HL-60 (cell line): ENCODE data around the gene PP2D1.
"Not testable (repeated sequence)": the region's sequence is repeated elsewhere in the genome, so short reads cannot be mapped to it uniquely, and the experiment has no call there.

Source experiments
- DNase-seq, 2 experiments: peaks; one replicate each; pipeline ENCODE4 v3.0.0-alpha.2; 2010 to 2020; ENCODE audit warnings: low read depth in 1 of 2, low spot score in 1 of 2
- H3K27ac ChIP-seq: fragments of 250-450 bp; sonication (Bioruptor Pico); replicated peaks from 2 replicates; pipeline ENCODE4 v1.5.1; 2020; ENCODE audit warnings: mild to moderate bottlenecking, moderate library complexity
- H3K27me3 ChIP-seq: fragments of 250-450 bp; sonication (Bioruptor Pico); 2 replicates; pipeline ENCODE4 v1.5.1; 2021; ENCODE audit warnings: mild to moderate bottlenecking, moderate library complexity; ENCODE audit not compliant: insufficient read depth, poor library complexity, severe bottlenecking
- H3K4me3 ChIP-seq: replicated peaks from 2 replicates; pipeline ENCODE4 v1.5.1; 2011; ENCODE audit warnings: mild to moderate bottlenecking, control low read depth, low read length; ENCODE audit not compliant: insufficient read depth
- CTCF ChIP-seq: IDR thresholded peaks from one replicate; pipeline ENCODE4 v1.5.1; 2011; ENCODE audit warnings: low read length, control low read depth, inconsistent platforms; ENCODE audit not compliant: insufficient read depth
- GABPA ChIP-seq: IDR thresholded peaks from 2 replicates; pipeline ENCODE4 v1.6.1; 2012; ENCODE audit warnings: low read depth
- POLR2AphosphoS5 ChIP-seq: IDR thresholded peaks from 2 replicates; pipeline ENCODE4 v1.6.1; 2012; ENCODE audit warnings: low read depth
- REST ChIP-seq: IDR thresholded peaks from 2 replicates; pipeline ENCODE4 v1.6.1; 2012; ENCODE audit warnings: low read depth; ENCODE audit not compliant: insufficient replicate concordance
- SPI1 ChIP-seq: IDR thresholded peaks from 2 replicates; pipeline ENCODE4 v1.6.1; 2012; ENCODE audit warnings: low read depth, mild to moderate bottlenecking, borderline replicate concordance

The PP2D1 gene

GRCh38 chr3:19960696-19961095 lies 51.4 kb downstream of the PP2D1 start:
- TF ChIP-seq REST (no peak), SPI1 (no peak), POLR2AphosphoS5 (no peak), CTCF (no peak), GABPA (no peak)

GRCh38 chr3:19959505-19959904 lies 52.6 kb downstream of the PP2D1 start:
- TF ChIP-seq REST = no peak
- no peak for TF ChIP-seq CTCF
- no peak for TF ChIP-seq POLR2AphosphoS5
- TF ChIP-seq GABPA = no peak
- no peak for TF ChIP-seq SPI1
- DNase-seq = no peak
- H3K27me3 ChIP-seq = no peaks in the 10 kb centered on the region
- no peak overlapping the region for H3K27ac ChIP-seq
- no peak overlapping the region for H3K4me3 ChIP-seq

More at GRCh38 chr3:19960696-19961095, 51.4 kb downstream of the PP2D1 start:
- H3K27ac ChIP-seq = no peak overlapping the region
- no peak overlapping the region for H3K4me3 ChIP-seq
- no peak for DNase-seq
- no peaks in the 10 kb centered on the region for H3K27me3 ChIP-seq

- DNase-seq, H3K27ac ChIP-seq, H3K27me3 ChIP-seq, H3K4me3 ChIP-seq: not testable (repeated sequence)
Observed at GRCh38 chr3:19957354-19957753, 54.7 kb downstream of the PP2D1 start.

GRCh38 chr3:19954676-19955075 lies 57.4 kb downstream of the PP2D1 start:
- DNase-seq = no peak
- H3K27me3 ChIP-seq = no peaks in the 10 kb centered on the region
- TF ChIP-seq POLR2AphosphoS5 (no peak), REST (no peak), CTCF (no peak), SPI1 (no peak), GABPA (no peak)
- no peak overlapping the region for H3K4me3 ChIP-seq
- no peak overlapping the region for H3K27ac ChIP-seq
